ENCODE results near the gene STARD3NL. TPM values are rescaled to one million over a fixed set of nuclear protein-coding genes. Genes with fewer than 3 reads are reported as not detected.

Gene STARD3NL
- 10 to 100 TPM; 41.2 to 47.9 (median 43.6) TPM for total RNA-seq

DNA sequence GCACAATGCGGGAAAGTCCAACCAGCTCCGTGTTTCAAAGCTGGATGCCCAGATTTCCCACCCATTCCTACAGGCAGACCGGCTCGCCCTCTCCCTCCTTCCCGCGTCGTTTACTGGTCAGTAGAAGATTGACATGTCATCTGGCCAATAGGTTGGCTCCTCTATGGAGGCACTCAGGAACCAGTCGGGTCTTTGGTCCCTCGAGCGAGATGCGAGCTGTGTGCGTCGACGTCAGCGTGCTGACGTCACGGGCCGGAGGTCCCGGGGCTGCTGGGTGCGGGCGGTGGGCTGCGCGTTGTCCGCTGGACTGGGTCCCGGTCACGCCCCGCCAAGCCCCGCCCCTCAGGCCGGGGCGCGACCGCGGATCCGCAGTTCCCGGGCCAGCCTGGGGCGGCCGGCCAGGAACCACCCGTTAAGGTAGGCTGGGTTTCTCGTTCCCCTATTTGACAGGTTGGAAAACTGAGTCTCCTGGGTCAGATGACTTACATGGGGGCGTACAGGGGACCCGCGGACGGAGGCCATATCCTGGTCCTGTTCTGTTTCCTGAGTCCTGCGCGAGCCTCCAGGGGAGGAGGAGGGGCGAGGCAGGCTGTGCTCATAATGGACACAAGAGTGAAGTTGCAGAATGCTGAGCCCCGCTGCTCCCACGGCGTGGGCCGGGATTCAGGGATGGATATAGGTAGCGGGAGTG is at the start of gene STARD3NL:
Gene STARD3NL, plus strand, starts transcription at position 242 of the 691 bp plus-strand sequence. CDS start 29,260 bp downstream, outside the sequence.
- TF ChIP-seq, protein P1, sequence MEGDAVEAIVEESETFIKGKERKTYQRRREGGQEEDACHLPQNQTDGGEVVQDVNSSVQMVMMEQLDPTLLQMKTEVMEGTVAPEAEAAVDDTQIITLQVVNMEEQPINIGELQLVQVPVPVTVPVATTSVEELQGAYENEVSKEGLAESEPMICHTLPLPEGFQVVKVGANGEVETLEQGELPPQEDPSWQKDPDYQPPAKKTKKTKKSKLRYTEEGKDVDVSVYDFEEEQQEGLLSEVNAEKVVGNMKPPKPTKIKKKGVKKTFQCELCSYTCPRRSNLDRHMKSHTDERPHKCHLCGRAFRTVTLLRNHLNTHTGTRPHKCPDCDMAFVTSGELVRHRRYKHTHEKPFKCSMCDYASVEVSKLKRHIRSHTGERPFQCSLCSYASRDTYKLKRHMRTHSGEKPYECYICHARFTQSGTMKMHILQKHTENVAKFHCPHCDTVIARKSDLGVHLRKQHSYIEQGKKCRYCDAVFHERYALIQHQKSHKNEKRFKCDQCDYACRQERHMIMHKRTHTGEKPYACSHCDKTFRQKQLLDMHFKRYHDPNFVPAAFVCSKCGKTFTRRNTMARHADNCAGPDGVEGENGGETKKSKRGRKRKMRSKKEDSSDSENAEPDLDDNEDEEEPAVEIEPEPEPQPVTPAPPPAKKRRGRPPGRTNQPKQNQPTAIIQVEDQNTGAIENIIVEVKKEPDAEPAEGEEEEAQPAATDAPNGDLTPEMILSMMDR (IDR thresholded peaks at IDR 0.05) = peak in 1 of 3 donors; percentile 29
- peak; percentile 100 for ATAC-seq (ENCODE audit: low FRiP score)
- peak; percentile 87 for DNase-seq (ENCODE audit: low spot score)

- DNase-seq (ENCODE audit: low spot score) (no peak), ATAC-seq (ENCODE audit: low FRiP score) (no peak)
- TF ChIP-seq, protein P1 (IDR thresholded peaks at IDR 0.05) = no peak
These were observed 48.9 kb upstream of the STARD3NL start for GRCh38 chr7:38129162-38129561.

GRCh38 chr7:38129579-38129978 is 48.5 kb upstream of the STARD3NL start:
- ATAC-seq (ENCODE audit: low FRiP score) (no peak), DNase-seq (ENCODE audit: low spot score) (no peak)
- TF ChIP-seq, protein P1 (IDR thresholded peaks at IDR 0.05) = no peak

DNA sequence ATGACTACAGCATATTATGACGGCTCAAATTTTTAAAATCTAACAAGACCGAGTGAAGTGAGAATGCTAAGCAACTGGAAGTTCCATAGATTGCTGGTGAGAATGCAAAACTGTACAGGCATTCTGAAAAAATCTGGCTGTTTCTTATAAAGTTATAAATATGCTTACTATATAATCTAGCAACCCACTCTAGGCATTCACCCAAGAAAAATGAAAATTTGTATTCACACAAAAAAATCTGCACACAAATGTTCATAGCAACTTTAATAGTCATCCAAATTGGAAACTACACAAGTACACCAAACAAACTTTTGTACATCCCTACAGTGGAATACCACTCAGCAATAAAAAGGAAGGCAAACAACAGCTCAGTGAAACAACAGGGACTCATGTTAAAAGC is 39.9 kb upstream of the STARD3NL start:
- ATAC-seq (ENCODE audit: low FRiP score) (no peak), DNase-seq (ENCODE audit: low spot score) (no peak)
- TF ChIP-seq, protein P1 (IDR thresholded peaks at IDR 0.05) = no peak

DNA sequence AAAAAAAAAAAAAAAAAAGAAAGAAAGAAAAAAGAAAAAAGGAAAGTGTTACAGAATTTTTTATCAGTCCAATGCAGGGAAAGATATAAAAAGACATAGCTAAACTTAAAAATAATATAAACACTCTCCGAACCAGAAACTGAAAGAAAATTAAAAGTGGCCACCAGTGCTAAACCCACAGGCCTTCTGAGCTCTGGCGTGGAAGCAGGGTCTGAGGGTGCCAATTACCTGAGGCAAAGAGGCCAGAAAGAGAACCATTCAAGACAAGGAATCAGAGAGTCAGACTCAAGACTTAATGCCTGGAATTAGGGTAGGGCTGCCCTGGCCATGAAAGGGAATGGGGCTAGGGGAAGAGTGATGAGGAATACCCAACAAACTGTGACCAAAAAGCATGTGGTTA is 36.9 kb upstream of the STARD3NL start:
- TF ChIP-seq, protein P1 (IDR thresholded peaks at IDR 0.05) = no peak
- no peak for DNase-seq (ENCODE audit: low spot score)
- no peak for ATAC-seq (ENCODE audit: low FRiP score)

GRCh38 chr7:38142736-38143135 is 35.3 kb upstream of the STARD3NL start:
- ATAC-seq (ENCODE audit: low FRiP score) = no peak
- TF ChIP-seq, protein P1 (IDR thresholded peaks at IDR 0.05) = no peak
- DNase-seq (ENCODE audit: low spot score) = no peak

GRCh38 chr7:38147005-38147404 is 31.0 kb upstream of the STARD3NL start:
- TF ChIP-seq, protein P1 (IDR thresholded peaks at IDR 0.05) = no peak
- ATAC-seq (ENCODE audit: low FRiP score) = no peak
- no peak for DNase-seq (ENCODE audit: low spot score)
